Measurements from ENCODE around the gene FALEC.

FALEC gene

GRCh38 chr1:150528196-150528595, 12.6 kb downstream of the FALEC start:
- DNase-seq (ENCODE audit: low read depth in 2 of 2): peak; percentile 35 to 81
- TF ChIP-seq CTCF (IDR thresholded peaks at IDR 0.05; ENCODE audit: low read depth, low read length): no peak
- H3K4me3 ChIP-seq (replicated peaks in 1 of 2; ENCODE audit: low read depth in 2 of 2, low read length in 2 of 2): no peak overlapping the region

GRCh38 chr1:150529017-150529416, 13.5 kb downstream of the FALEC start:
- H3K4me3 ChIP-seq (replicated peaks in 1 of 2; ENCODE audit: low read depth in 2 of 2, low read length in 2 of 2): no peak overlapping the region
- TF ChIP-seq CTCF (IDR thresholded peaks at IDR 0.05; ENCODE audit: low read depth, low read length): no peak
- DNase-seq (ENCODE audit: low read depth in 2 of 2): peak; percentile 68 to 87

GRCh38 chr1:150530491-150531159, 15.1 kb downstream of the FALEC start:
- no peak for TF ChIP-seq CTCF (IDR thresholded peaks at IDR 0.05; ENCODE audit: low read depth, low read length)
- no peak overlapping the region for H3K4me3 ChIP-seq (replicated peaks in 1 of 2; ENCODE audit: low read depth in 2 of 2, low read length in 2 of 2)
- DNase-seq (ENCODE audit: low read depth in 2 of 2): no peak

- no peak for DNase-seq (ENCODE audit: low read depth in 2 of 2)
- no peak overlapping the region for H3K4me3 ChIP-seq (replicated peaks in 1 of 2; ENCODE audit: low read depth in 2 of 2, low read length in 2 of 2)
- TF ChIP-seq CTCF (IDR thresholded peaks at IDR 0.05; ENCODE audit: low read depth, low read length): no peak
Observed at GRCh38 chr1:150532860-150533259, 17.3 kb downstream of the FALEC start.

- no peak for TF ChIP-seq CTCF (IDR thresholded peaks at IDR 0.05; ENCODE audit: low read depth, low read length)
- DNase-seq (ENCODE audit: low read depth in 2 of 2): no peak
- no peak overlapping the region for H3K4me3 ChIP-seq (replicated peaks in 1 of 2; ENCODE audit: low read depth in 2 of 2, low read length in 2 of 2)
Observed at GRCh38 chr1:150534002-150534401, 18.4 kb downstream of the FALEC start.

GRCh38 chr1:150535511-150536287, 20.1 kb downstream of the FALEC start:
- no peak for TF ChIP-seq CTCF (IDR thresholded peaks at IDR 0.05; ENCODE audit: low read depth, low read length)
- H3K4me3 ChIP-seq (replicated peaks in 1 of 2; ENCODE audit: low read depth in 2 of 2, low read length in 2 of 2): no peak overlapping the region
- DNase-seq (ENCODE audit: low read depth in 2 of 2): peak in 1 of 2 donors; percentile 57

Measured in cardiac fibroblast (primary cell).